HCT116 (cell line): ENCODE data around the gene CPN2. TPM values are rescaled to one million over a fixed set of nuclear protein-coding genes. Genes with fewer than 3 reads are reported as not detected.

Experiments used
- ATAC-seq: fragments of 200-7000 bp; cut with Tn5 transposase; 2 replicates; pipeline ENCODE4 v1.9.1; 2020; ENCODE audit warnings: mild to moderate bottlenecking, moderate library complexity
- BruUV-seq: library from RNA; stranded (reverse); fragments of 400-500 nt; replicated peaks from 2 replicates; lab custom pipeline; 2021; lab: Mats Ljungman, UMichigan
- CTCF ChIA-PET: fragments of 300-600 bp; sonication (Branson Sonifier 250); formaldehyde crosslinking; loops from one replicate; lab custom pipeline; 2021; ENCODE audit warnings: antibody characterized with exemption; lab: Charles Lee
- POLR2A ChIA-PET: fragments of 300-600, 350-600 bp; sonication (Branson Sonifier 250); formaldehyde crosslinking; loops from one replicate; lab custom pipeline; 2021; ENCODE audit warnings: antibody characterized with exemption; lab: Charles Lee
- RAD21 ChIA-PET, 2 experiments: fragments of 300-600 bp; sonication (Branson Sonifier 250); formaldehyde crosslinking; loops; one replicate each; lab custom pipeline; 2023; ENCODE audit warnings: low total read pairs in 2 of 2; ENCODE audit not compliant: uncharacterized antibody in 2 of 2, unreplicated experiment in 2 of 2, low non-redundant PET in 1 of 2; lab: Charles Lee
- DNase-seq: peaks from one replicate; pipeline ENCODE4 v3.0.0-alpha.2; 2010; ENCODE audit warnings: low read depth, low spot score
- H2AFZ ChIP-seq: fragments of 200-600 bp; shearing (Covaris generic), sonication (generic); 2 replicates; pipeline ENCODE4 v1.6.1; 2017; ENCODE audit warnings: low read depth, mixed run types, mixed read lengths, antibody characterized with exemption, low read length; ENCODE audit not compliant: poor library complexity, severe bottlenecking
- H3K27ac ChIP-seq: 2 replicates; pipeline ENCODE4 v1.5.1; 2012; ENCODE audit warnings: low read depth, low read length
- H3K27me3 ChIP-seq: fragments of 200-600 bp; sonication (generic); 2 replicates; pipeline ENCODE4 v1.6.1; 2016; ENCODE audit warnings: mixed run types, low read length, mixed read lengths; ENCODE audit not compliant: insufficient read depth
- H3K36me3 ChIP-seq, 2 experiments: fragments of 200-500 bp in 1 of 2; fragments of 200-600 bp in 1 of 2; sonication (Bioruptor generic) in 1 of 2; sonication (generic) in 1 of 2; 2 replicates each; pipeline versions ENCODE4 v1.5.1 to v1.6.1; 2014 to 2016; ENCODE audit warnings: low read length in 2 of 2, inconsistent platforms in 1 of 2, mixed read lengths in 1 of 2, mixed run types in 1 of 2; ENCODE audit not compliant: insufficient read depth in 2 of 2, control insufficient read depth in 1 of 2
- H3K4me1 ChIP-seq, 2 experiments: fragments of 200-600 bp in 1 of 2; sonication (generic) in 1 of 2; 2 replicates each; pipeline versions ENCODE4 v1.5.1 to v1.6.1; 2012 to 2017; ENCODE audit warnings: low read length in 2 of 2, inconsistent platforms in 1 of 2, mild to moderate bottlenecking in 1 of 2, mixed read lengths in 1 of 2, mixed run types in 1 of 2, moderate library complexity in 1 of 2; ENCODE audit not compliant: insufficient read depth in 2 of 2, control insufficient read depth in 1 of 2
- H3K4me2 ChIP-seq: fragments of 200-600 bp; sonication (generic); 2 replicates; pipeline ENCODE4 v1.6.1; 2017; ENCODE audit warnings: mixed run types, low read length, mixed read lengths
- H3K4me3 ChIP-seq, 2 experiments: fragments of 200-600 bp in 1 of 2; sonication (generic) in 1 of 2; replicated peaks in 1 of 2; 2 replicates each; pipeline ENCODE4 v1.5.1; 2011 to 2016; ENCODE audit warnings: low read length in 2 of 2, control low read depth in 1 of 2, low read depth in 1 of 2, mild to moderate bottlenecking in 1 of 2, mixed read lengths in 1 of 2, mixed run types in 1 of 2
- H3K79me2 ChIP-seq: fragments of 200-600 bp; sonication (generic); 2 replicates; pipeline ENCODE4 v1.6.1; 2017; ENCODE audit warnings: mild to moderate bottlenecking, mixed run types, low read length, moderate library complexity, mixed read lengths; ENCODE audit not compliant: insufficient read depth
- H3K9ac ChIP-seq: fragments of 200-600 bp; sonication (generic); 2 replicates; pipeline ENCODE4 v1.6.1; 2016; ENCODE audit warnings: low read length, mixed read lengths
- H3K9me2 ChIP-seq: fragments of 200-600 bp; sonication (generic), shearing (Covaris generic); 2 replicates; pipeline ENCODE4 v1.6.1; 2017; ENCODE audit warnings: mixed run types, mild to moderate bottlenecking, moderate library complexity; ENCODE audit not compliant: insufficient read depth
- H3K9me3 ChIP-seq, 2 experiments: fragments of 200-500 bp in 1 of 2; fragments of 200-600 bp in 1 of 2; sonication (Bioruptor generic) in 1 of 2; sonication (generic) in 1 of 2; 2 replicates each; pipeline ENCODE4 v1.6.1; 2014 to 2017; ENCODE audit warnings: low read length in 2 of 2, mixed read lengths in 2 of 2, inconsistent platforms in 1 of 2, low read depth in 1 of 2, mild to moderate bottlenecking in 1 of 2, mixed run types in 1 of 2, moderate library complexity in 1 of 2; ENCODE audit not compliant: control insufficient read depth in 1 of 2, insufficient read depth in 1 of 2
- H4K20me1 ChIP-seq: fragments of 200-600 bp; sonication (generic), shearing (Covaris generic); 2 replicates; pipeline ENCODE4 v1.6.1; 2017; ENCODE audit warnings: mixed run types, mild to moderate bottlenecking, moderate library complexity; ENCODE audit not compliant: insufficient read depth
- CBX3 ChIP-seq: IDR thresholded peaks from 2 replicates; pipeline ENCODE4 v1.6.1; 2012; ENCODE audit warnings: low read depth
- CEBPB ChIP-seq: IDR thresholded peaks from 2 replicates; pipeline ENCODE4 v1.6.1; 2012; ENCODE audit warnings: low read depth
- EGR1 ChIP-seq: IDR thresholded peaks from 2 replicates; pipeline ENCODE4 v1.6.1; 2012; ENCODE audit warnings: low read depth
- ELF1 ChIP-seq: IDR thresholded peaks from 2 replicates; pipeline ENCODE4 v1.6.1; 2012; ENCODE audit warnings: low read depth, borderline replicate concordance
- EZH2 ChIP-seq: fragments of 200-600 bp; sonication (generic); IDR thresholded peaks from 2 replicates; pipeline ENCODE4 v1.6.1; 2017; ENCODE audit warnings: antibody characterized with exemption, mixed run types
- EZH2phosphoT487 ChIP-seq: fragments of 200-600 bp; IDR thresholded peaks from 2 replicates; pipeline ENCODE4 v1.6.1; 2018; ENCODE audit warnings: antibody characterized with exemption, borderline replicate concordance
- POLR2A ChIP-seq: IDR thresholded peaks from 2 replicates; pipeline ENCODE4 v1.7.0; 2011; ENCODE audit warnings: borderline replicate concordance; ENCODE audit not compliant: insufficient read depth, insufficient read length; ENCODE audit errors: extremely low read depth
- POLR2AphosphoS5 ChIP-seq: IDR thresholded peaks from 2 replicates; pipeline ENCODE4 v1.6.1; 2011; ENCODE audit warnings: mild to moderate bottlenecking, low read depth, low read length, moderate library complexity
- RAD21 ChIP-seq: IDR thresholded peaks from 2 replicates; pipeline ENCODE4 v1.6.1; 2012; ENCODE audit warnings: low read depth, mild to moderate bottlenecking
- SP1 ChIP-seq: IDR thresholded peaks from 2 replicates; pipeline ENCODE4 v1.6.1; 2012; ENCODE audit warnings: low read depth
- TCF7L2 ChIP-seq: IDR thresholded peaks from 2 replicates; pipeline ENCODE4 v1.7.0; 2011; ENCODE audit warnings: borderline replicate concordance, inconsistent platforms; ENCODE audit not compliant: insufficient read depth, insufficient read length; ENCODE audit errors: extremely low read depth
- YY1 ChIP-seq: IDR thresholded peaks from 2 replicates; pipeline ENCODE4 v1.6.1; 2011; ENCODE audit warnings: low read length, low read depth, moderate library complexity, mild to moderate bottlenecking; ENCODE audit not compliant: insufficient replicate concordance; ENCODE audit errors: extremely low read depth
- ZFX ChIP-seq: fragments of 450-650 bp; IDR thresholded peaks from 2 replicates; pipeline ENCODE4 v1.6.1; 2017
- ZNF274 ChIP-seq: fragments of 200-500 bp; sonication (Bioruptor generic); IDR thresholded peaks from 2 replicates; pipeline ENCODE4 v1.6.1; 2014; ENCODE audit warnings: mild to moderate bottlenecking, low read depth, low read length, inconsistent platforms
- intact Hi-C: fragments of 100-400 bp; cut with micrococcal nuclease; formaldehyde crosslinking; loops from 2 replicates; pipeline ENCODE4 v1.10.0; 2022
- total RNA-seq: library from RNA; stranded (reverse); gene quantifications from one replicate; pipeline ENCODE4 v1.2.1, GENCODE V29; 2021; ENCODE audit not compliant: unreplicated experiment
- TF ChIP-seq, protein P1 (sequence below): IDR thresholded peaks from 2 replicates; pipeline ENCODE4 v1.6.1; 2011; ENCODE audit warnings: mild to moderate bottlenecking, low read length, moderate library complexity; ENCODE audit not compliant: insufficient replicate concordance; ENCODE audit errors: extremely low read depth
- TF ChIP-seq, protein P2 (sequence below): IDR thresholded peaks from 2 replicates; pipeline ENCODE4 v1.6.1; 2012
- TF ChIP-seq, protein P3 (sequence below): IDR thresholded peaks from 2 replicates; pipeline ENCODE4 v1.6.1; 2012; ENCODE audit warnings: low read depth

CPN2 gene
- total RNA-seq, 1 experiment from 2014 or later, result not detected

DNA sequence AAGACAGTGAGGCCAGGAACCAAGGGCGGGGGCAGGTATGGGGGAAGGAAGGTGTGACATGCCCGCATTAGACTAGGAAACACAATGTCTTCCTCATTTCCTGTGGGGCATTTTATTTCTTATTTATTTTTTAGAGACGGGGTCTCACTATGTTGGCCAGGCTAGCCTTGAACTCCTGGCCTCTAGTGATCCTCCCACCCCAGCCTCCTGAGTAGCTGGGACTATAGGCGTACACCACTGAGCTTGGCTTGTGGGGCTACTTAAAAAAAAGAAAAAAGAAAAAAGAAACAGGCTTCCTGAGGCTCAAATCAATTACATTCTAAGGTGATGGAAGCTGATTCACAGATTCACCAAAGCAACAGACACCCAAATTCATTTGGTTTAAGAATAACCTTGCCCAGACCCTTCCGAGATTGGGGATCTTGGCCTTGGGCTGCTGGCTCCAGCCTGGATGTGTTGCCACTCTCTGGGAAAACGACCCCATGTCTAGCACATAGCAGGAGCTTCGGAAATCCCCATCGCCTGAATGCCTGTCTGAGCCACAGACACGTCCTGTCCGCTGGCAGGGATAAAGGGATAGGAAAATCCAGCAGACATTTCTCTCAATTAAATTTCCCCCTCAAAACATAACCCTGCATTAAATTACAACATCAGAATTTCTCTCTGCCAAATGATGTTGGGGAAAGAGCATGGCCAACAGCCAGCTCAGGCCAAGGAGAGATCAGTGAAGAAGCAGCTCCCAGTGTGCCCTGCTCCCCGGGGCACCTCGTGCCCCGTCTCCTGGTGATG is 13.0 kb downstream of the CPN2 start (continued):
- no peak for TF ChIP-seq TCF7L2
- TF ChIP-seq POLR2A, result no peak
- no peak for TF ChIP-seq YY1
- TF ChIP-seq EZH2, result no peak
- no peak for TF ChIP-seq CEBPB
- TF ChIP-seq CBX3, result no peak
- no peak for TF ChIP-seq EZH2phosphoT487
- TF ChIP-seq SP1, result no peak

DNA sequence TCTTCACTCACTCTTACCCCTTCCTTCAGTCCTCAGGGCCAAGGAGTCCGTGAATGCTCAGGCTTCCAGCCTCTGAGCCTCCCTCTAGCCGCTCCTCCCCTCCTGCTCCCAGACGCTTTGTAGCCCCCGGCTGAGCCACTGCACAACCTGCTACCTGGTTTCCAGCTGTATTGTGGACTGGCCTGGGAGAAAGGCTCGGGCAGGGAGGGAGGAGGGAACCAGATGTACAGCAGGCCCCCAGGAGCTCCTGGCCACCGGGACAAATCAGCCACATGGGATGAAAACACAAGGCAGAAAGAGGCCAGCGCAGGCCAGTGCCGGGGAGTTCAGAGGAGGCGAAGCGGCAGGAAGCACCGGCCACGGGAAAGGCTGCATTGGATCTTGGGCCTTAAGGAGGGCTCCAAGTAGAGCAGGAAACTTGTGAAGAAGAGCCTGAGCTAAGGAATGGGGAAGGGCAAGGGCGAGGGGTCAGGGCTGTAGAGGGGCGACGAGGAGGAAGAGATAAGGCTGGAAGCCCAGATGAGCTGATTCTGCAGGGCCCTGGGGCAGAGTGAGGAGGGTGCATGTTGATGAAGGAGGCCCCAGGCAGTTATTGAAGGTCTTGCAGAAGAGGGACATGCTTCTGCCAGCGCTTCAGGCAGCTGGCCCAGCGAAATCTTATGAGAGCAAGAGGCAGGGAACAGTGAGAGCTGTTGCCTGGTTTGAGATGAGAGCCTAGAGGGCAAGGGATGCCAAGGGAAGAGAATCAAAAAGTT is 14.3 kb downstream of the CPN2 start:
- Histone ChIP-seq H2AFZ (no peak overlapping the region), H3K27me3 (no peaks in the 10 kb centered on the region), H4K20me1 (no peaks in the 10 kb centered on the region), H3K36me3 (no peaks in the 10 kb centered on the region), H3K79me2 (no peaks in the 10 kb centered on the region), H3K9ac (no peak overlapping the region), H3K9me2 (no peaks in the 10 kb centered on the region), H3K27ac (no peak overlapping the region), H3K4me3 (no peak overlapping the region), H3K4me1 (peaks cover 5 to 23% of the 10 kb centered on the region in 2 experiments; a peak in 3 of 4 replicates), H3K4me2 (no peak overlapping the region), H3K9me3 (no peaks in the 10 kb centered on the region)
- RAD21 ChIA-PET, result no interaction called here
- intact Hi-C loops, result loop anchor here (10.0 kb wide), 2 partner anchors 928 to 1178 kb away; no protein-coding TSS in a partner anchor
- no peak for DNase-seq
- CTCF ChIA-PET, result interaction anchor here (1.6 kb wide), 1 partner anchor 335 kb away, joined by 5 read pairs; the partner anchor contains the start of gene LSG1
- ATAC-seq, result no peak
- no TSS peak for BruUV-seq
- POLR2A ChIA-PET, result no interaction called here
- TF ChIP-seq EZH2phosphoT487, result no peak
- TF ChIP-seq, protein P1, sequence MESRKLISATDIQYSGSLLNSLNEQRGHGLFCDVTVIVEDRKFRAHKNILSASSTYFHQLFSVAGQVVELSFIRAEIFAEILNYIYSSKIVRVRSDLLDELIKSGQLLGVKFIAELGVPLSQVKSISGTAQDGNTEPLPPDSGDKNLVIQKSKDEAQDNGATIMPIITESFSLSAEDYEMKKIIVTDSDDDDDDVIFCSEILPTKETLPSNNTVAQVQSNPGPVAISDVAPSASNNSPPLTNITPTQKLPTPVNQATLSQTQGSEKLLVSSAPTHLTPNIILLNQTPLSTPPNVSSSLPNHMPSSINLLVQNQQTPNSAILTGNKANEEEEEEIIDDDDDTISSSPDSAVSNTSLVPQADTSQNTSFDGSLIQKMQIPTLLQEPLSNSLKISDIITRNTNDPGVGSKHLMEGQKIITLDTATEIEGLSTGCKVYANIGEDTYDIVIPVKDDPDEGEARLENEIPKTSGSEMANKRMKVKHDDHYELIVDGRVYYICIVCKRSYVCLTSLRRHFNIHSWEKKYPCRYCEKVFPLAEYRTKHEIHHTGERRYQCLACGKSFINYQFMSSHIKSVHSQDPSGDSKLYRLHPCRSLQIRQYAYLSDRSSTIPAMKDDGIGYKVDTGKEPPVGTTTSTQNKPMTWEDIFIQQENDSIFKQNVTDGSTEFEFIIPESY, result no peak
- no peak for TF ChIP-seq POLR2A
- no peak for TF ChIP-seq EZH2
- TF ChIP-seq SP1, result no peak
- TF ChIP-seq, protein P2, sequence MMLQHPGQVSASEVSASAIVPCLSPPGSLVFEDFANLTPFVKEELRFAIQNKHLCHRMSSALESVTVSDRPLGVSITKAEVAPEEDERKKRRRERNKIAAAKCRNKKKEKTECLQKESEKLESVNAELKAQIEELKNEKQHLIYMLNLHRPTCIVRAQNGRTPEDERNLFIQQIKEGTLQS, result no peak
- TF ChIP-seq ZFX, result no peak
- TF ChIP-seq RAD21, result no peak
- TF ChIP-seq TCF7L2, result no peak
- TF ChIP-seq ZNF274, result no peak
- TF ChIP-seq EGR1, result no peak
- no peak for TF ChIP-seq POLR2AphosphoS5
- TF ChIP-seq ELF1, result no peak
- TF ChIP-seq, protein P3, sequence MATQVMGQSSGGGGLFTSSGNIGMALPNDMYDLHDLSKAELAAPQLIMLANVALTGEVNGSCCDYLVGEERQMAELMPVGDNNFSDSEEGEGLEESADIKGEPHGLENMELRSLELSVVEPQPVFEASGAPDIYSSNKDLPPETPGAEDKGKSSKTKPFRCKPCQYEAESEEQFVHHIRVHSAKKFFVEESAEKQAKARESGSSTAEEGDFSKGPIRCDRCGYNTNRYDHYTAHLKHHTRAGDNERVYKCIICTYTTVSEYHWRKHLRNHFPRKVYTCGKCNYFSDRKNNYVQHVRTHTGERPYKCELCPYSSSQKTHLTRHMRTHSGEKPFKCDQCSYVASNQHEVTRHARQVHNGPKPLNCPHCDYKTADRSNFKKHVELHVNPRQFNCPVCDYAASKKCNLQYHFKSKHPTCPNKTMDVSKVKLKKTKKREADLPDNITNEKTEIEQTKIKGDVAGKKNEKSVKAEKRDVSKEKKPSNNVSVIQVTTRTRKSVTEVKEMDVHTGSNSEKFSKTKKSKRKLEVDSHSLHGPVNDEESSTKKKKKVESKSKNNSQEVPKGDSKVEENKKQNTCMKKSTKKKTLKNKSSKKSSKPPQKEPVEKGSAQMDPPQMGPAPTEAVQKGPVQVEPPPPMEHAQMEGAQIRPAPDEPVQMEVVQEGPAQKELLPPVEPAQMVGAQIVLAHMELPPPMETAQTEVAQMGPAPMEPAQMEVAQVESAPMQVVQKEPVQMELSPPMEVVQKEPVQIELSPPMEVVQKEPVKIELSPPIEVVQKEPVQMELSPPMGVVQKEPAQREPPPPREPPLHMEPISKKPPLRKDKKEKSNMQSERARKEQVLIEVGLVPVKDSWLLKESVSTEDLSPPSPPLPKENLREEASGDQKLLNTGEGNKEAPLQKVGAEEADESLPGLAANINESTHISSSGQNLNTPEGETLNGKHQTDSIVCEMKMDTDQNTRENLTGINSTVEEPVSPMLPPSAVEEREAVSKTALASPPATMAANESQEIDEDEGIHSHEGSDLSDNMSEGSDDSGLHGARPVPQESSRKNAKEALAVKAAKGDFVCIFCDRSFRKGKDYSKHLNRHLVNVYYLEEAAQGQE, result no peak
- no peak for TF ChIP-seq CBX3
- TF ChIP-seq YY1, result no peak
